ENCODE data around the gene COLGALT1. TPM values are rescaled to one million over a fixed set of nuclear protein-coding genes. Genes with fewer than 3 reads are reported as not detected.

The COLGALT1 gene
- total RNA-seq, 4 donors from 2014 or later, result 38.6 to 78.6 (median 54.7) TPM

DNA sequence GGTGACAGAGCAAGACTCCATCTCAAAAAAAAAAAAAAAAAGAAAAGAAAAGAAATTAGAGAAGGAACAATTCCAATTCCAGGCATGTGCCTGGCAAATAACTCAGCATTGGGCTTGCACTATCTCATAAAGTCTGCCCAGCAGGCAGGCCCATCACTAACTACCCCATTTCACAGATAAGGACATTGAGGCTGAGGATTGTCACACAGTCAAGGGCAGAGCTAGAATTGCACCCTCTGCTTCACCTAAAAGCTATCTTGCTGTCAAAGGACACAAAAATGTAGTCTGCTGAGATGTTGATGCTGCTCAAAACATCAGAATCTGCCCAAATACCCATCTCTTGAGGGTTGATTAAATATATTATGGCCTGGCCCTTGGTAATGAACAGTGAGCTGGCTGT lies 20.7 kb upstream of the COLGALT1 start:
- in situ Hi-C loops (cut with MboI; ENCODE audit: low pct_ligation_motif_present in 1 of 4, low pct_unique_long_range_greater_than_20kb in 1 of 4, low sequenced_read_pairs in 3 of 4), result no loop called here
- TF ChIP-seq POLR2A (IDR thresholded peaks at IDR 0.05) (no peak), POLR2AphosphoS5 (IDR thresholded peaks at IDR 0.05) (no peak), EP300 (IDR thresholded peaks at IDR 0.05; ENCODE audit: low read depth) (no peak)
- TF ChIP-seq, protein P1, sequence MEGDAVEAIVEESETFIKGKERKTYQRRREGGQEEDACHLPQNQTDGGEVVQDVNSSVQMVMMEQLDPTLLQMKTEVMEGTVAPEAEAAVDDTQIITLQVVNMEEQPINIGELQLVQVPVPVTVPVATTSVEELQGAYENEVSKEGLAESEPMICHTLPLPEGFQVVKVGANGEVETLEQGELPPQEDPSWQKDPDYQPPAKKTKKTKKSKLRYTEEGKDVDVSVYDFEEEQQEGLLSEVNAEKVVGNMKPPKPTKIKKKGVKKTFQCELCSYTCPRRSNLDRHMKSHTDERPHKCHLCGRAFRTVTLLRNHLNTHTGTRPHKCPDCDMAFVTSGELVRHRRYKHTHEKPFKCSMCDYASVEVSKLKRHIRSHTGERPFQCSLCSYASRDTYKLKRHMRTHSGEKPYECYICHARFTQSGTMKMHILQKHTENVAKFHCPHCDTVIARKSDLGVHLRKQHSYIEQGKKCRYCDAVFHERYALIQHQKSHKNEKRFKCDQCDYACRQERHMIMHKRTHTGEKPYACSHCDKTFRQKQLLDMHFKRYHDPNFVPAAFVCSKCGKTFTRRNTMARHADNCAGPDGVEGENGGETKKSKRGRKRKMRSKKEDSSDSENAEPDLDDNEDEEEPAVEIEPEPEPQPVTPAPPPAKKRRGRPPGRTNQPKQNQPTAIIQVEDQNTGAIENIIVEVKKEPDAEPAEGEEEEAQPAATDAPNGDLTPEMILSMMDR (IDR thresholded peaks at IDR 0.05), result no peak
- no peak overlapping the region for H3K4me3 ChIP-seq
- no peaks in the 10 kb centered on the region for H3K36me3 ChIP-seq
- intact Hi-C loops (cut with DNase I; ENCODE audit: low total_unique reads), result no loop called here
- H3K27ac ChIP-seq, result no peak overlapping the region
- no peak for DNase-seq
- H3K4me1 ChIP-seq, result peaks cover 6 to 12% (median 11%) of the 10 kb centered on the region in 4 donors
- no peaks in the 10 kb centered on the region for H3K9me3 ChIP-seq
- peaks cover 3% of the 10 kb centered on the region for H3K27me3 ChIP-seq

DNA sequence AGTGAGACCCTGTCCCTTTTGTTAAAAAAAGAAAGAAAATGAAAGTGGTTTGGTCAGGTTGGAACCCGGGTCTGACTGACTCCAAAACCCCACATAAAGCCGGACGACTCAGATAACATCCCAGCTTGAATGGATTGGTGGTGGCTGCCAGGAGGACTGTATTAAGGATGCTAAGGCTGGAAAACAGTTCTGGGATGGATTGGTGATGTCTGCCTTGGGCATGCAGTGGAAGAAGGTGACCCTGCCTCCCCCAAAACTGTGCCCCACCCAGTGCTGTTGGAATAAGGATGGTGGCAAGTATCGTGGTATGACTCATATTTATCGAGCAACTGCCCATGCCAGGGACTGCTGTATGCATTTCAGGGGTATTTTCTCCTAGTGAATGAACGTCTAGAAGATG lies 18.5 kb upstream of the COLGALT1 start:
- no peak overlapping the region for H3K27ac ChIP-seq
- DNase-seq, result no peak
- WGBS, 2 donors (ENCODE audit: low coverage in 1 of 2), result 78% methylated on average over 6 of the region's 6 CpGs; no CpG with 5 or more reads in 1 of the 2 donors
- in situ Hi-C loops (cut with MboI; ENCODE audit: low pct_ligation_motif_present in 1 of 4, low pct_unique_long_range_greater_than_20kb in 1 of 4, low sequenced_read_pairs in 3 of 4), result no loop called here
- intact Hi-C loops (cut with DNase I; ENCODE audit: low total_unique reads), result no loop called here
- H3K27me3 ChIP-seq, result no peaks in the 10 kb centered on the region
- H3K4me3 ChIP-seq, result no peak overlapping the region
- peaks cover 6 to 12% (median 11%) of the 10 kb centered on the region in 4 donors for H3K4me1 ChIP-seq
- no peaks in the 10 kb centered on the region for H3K9me3 ChIP-seq
- TF ChIP-seq POLR2A (IDR thresholded peaks at IDR 0.05) (no peak), EP300 (IDR thresholded peaks at IDR 0.05; ENCODE audit: low read depth) (no peak), POLR2AphosphoS5 (IDR thresholded peaks at IDR 0.05) (no peak)
- TF ChIP-seq, protein P1 (IDR thresholded peaks at IDR 0.05), result no peak
- H3K36me3 ChIP-seq, result no peaks in the 10 kb centered on the region

DNA sequence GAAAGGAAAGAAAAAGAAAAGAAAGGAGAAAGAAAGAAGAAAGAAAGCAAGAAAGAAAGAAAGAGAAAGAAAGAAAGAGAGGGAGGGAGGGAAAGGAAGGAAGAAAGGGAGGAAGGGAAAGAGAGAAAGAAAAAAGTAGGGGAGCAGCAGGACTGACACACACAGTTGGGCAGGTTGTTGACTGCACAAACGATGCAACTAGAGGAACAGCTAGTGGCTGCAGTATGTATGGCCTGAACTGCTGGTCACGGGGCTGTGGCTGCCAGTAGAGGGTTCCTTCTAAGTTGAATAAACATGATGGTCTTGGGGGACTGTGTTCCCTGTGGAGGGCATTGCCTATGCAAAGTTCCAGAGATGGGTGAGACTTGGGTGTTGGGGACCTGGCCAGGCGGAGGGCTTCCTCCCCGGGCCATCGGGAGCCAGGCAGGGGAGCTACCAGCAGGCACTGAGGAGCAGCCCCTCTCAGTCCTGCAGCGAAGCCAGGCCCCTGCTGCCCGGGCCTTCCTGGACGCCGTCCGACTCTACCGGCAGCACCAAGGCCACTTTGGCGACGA lies 16.7 kb upstream of the COLGALT1 start:
- 8 to 11% methylated on average over 2 to 11 of the region's 13 CpGs for WGBS, 2 donors (ENCODE audit: low coverage in 1 of 2)
- in situ Hi-C loops (cut with MboI; ENCODE audit: low pct_ligation_motif_present in 1 of 4, low pct_unique_long_range_greater_than_20kb in 1 of 4, low sequenced_read_pairs in 3 of 4), result no loop called here
- Histone ChIP-seq H3K4me3 (peak overlapping the region; percentile 6 to 48 (median 28)), H3K4me1 (peaks cover 6 to 12% (median 11%) of the 10 kb centered on the region in 4 donors), H3K27ac (peak overlapping the region in 3 of 4 donors; percentile 52 to 60 (median 52)), H3K9me3 (no peaks in the 10 kb centered on the region), H3K27me3 (no peaks in the 10 kb centered on the region), H3K36me3 (no peaks in the 10 kb centered on the region)
- DNase-seq, result no peak
- TF ChIP-seq POLR2AphosphoS5 (IDR thresholded peaks at IDR 0.05) (no peak), EP300 (IDR thresholded peaks at IDR 0.05; ENCODE audit: low read depth) (no peak), POLR2A (IDR thresholded peaks at IDR 0.05) (no peak)
- TF ChIP-seq, protein P1 (IDR thresholded peaks at IDR 0.05), result no peak
- intact Hi-C loops (cut with DNase I; ENCODE audit: low total_unique reads), result no loop called here

GRCh38 chr19:17539238-17540117 lies 16.0 kb upstream of the COLGALT1 start:
- 2 to 3% methylated on average over 5 to 63 of the region's 82 CpGs for WGBS, 2 donors (ENCODE audit: low coverage in 1 of 2)
- Histone ChIP-seq H3K36me3 (no peaks in the 10 kb centered on the region), H3K4me1 (peaks cover 6 to 12% (median 11%) of the 10 kb centered on the region in 4 donors), H3K27me3 (no peaks in the 10 kb centered on the region), H3K27ac (peak overlapping the region; percentile 52 to 60 (median 56)), H3K9me3 (no peaks in the 10 kb centered on the region), H3K4me3 (peak overlapping the region; percentile 6 to 48 (median 28))
- intact Hi-C loops (cut with DNase I; ENCODE audit: low total_unique reads) (no loop called here), in situ Hi-C loops (cut with MboI; ENCODE audit: low pct_ligation_motif_present in 1 of 4, low pct_unique_long_range_greater_than_20kb in 1 of 4, low sequenced_read_pairs in 3 of 4) (no loop called here)
- TF ChIP-seq, protein P1 (IDR thresholded peaks at IDR 0.05), result peak in 3 of 5 experiments; percentile 19 to 37 (median 21)
- TF ChIP-seq EP300 (IDR thresholded peaks at IDR 0.05; ENCODE audit: low read depth) (no peak), POLR2AphosphoS5 (IDR thresholded peaks at IDR 0.05) (peak in 2 of 3 donors; percentile 43 to 46), POLR2A (IDR thresholded peaks at IDR 0.05) (peak; percentile 23)
- DNase-seq, result peak; percentile 90

Data from transverse colon (tissue), 4 donors.